Measurements from ENCODE around the gene ERG. TPM values are rescaled to one million over a fixed set of nuclear protein-coding genes. Genes with fewer than 3 reads are reported as not detected.

Gene ERG
- polyA plus RNA-seq, 2 of the 4 experiments (the other 2 are of a cell fraction): not detected

GRCh38 chr21:38499296-38499695, 1.0 kb upstream of the ERG start:
- ChIA-PET CTCF (interaction anchor here (0.5 kb wide), 1 partner anchor 44 kb away, joined by 3 read pairs; no protein-coding TSS in a partner anchor), POLR2A (no interaction called here)
- 61% methylated on average over 6 of the region's 6 CpGs for WGBS (ENCODE audit: missing lambda C conversion rate)
- no peak overlapping the region for H3K4me2 ChIP-seq
- FAIRE-seq: no peak
- H3K9me3 ChIP-seq: no peaks in the 10 kb centered on the region
- no peaks in the 10 kb centered on the region for H3K4me1 ChIP-seq
- no peak for ATAC-seq
- H3K4me3 ChIP-seq: no peak overlapping the region
- DNase-seq (ENCODE audit: low read depth in 1 of 2, low spot score in 1 of 2): no peak
- no peak for TF ChIP-seq ESRRA (IDR thresholded peaks at IDR 0.05; ENCODE audit: borderline replicate concordance, low read length)
- no peak for TF ChIP-seq HEYL (CRISPR knock-in tag; IDR thresholded peaks at IDR 0.05)
- TF ChIP-seq ZC3H11A (IDR thresholded peaks at IDR 0.05): no peak
- TF ChIP-seq CTCF (IDR thresholded peaks at IDR 0.05): no peak
- TF ChIP-seq ELK1 (IDR thresholded peaks at IDR 0.05; ENCODE audit: low read depth, low read length): no peak
- no peak for TF ChIP-seq CBX2 (IDR thresholded peaks at IDR 0.05; ENCODE audit: borderline replicate concordance, low read depth)
- no peak for TF ChIP-seq MAFK (IDR thresholded peaks at IDR 0.05; ENCODE audit: partially characterized antibody)
- no peak for TF ChIP-seq USF2 (IDR thresholded peaks at IDR 0.05)
- no peak for TF ChIP-seq JUNB (IDR thresholded peaks at IDR 0.05)
- TF ChIP-seq, protein P1, sequence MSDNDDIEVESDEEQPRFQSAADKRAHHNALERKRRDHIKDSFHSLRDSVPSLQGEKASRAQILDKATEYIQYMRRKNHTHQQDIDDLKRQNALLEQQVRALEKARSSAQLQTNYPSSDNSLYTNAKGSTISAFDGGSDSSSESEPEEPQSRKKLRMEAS (IDR thresholded peaks at IDR 0.05): no peak
- no peak for TF ChIP-seq KDM5A (IDR thresholded peaks at IDR 0.05)
- TF ChIP-seq, protein P2, sequence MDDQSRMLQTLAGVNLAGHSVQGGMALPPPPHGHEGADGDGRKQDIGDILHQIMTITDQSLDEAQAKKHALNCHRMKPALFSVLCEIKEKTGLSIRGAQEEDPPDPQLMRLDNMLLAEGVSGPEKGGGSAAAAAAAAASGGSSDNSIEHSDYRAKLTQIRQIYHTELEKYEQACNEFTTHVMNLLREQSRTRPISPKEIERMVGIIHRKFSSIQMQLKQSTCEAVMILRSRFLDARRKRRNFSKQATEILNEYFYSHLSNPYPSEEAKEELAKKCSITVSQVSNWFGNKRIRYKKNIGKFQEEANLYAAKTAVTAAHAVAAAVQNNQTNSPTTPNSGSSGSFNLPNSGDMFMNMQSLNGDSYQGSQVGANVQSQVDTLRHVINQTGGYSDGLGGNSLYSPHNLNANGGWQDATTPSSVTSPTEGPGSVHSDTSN (IDR thresholded peaks at IDR 0.05): no peak
- no peak for TF ChIP-seq EHF (CRISPR knock-in tag; IDR thresholded peaks at IDR 0.05)
- TF ChIP-seq POLR2AphosphoS2 (conservative IDR thresholded peaks at IDR 0.05; ENCODE audit: low read length): no peak
- no peak for TF ChIP-seq ZNF302 (CRISPR knock-in tag; IDR thresholded peaks at IDR 0.05)
- TF ChIP-seq FOSL2 (IDR thresholded peaks at IDR 0.05): no peak
- no peak for TF ChIP-seq FOSL2 (CRISPR knock-in tag; IDR thresholded peaks at IDR 0.05)
- TF ChIP-seq NFE2L2 (conservative IDR thresholded peaks at IDR 0.05; ENCODE audit: low read length): no peak
- TF ChIP-seq, protein P3, sequence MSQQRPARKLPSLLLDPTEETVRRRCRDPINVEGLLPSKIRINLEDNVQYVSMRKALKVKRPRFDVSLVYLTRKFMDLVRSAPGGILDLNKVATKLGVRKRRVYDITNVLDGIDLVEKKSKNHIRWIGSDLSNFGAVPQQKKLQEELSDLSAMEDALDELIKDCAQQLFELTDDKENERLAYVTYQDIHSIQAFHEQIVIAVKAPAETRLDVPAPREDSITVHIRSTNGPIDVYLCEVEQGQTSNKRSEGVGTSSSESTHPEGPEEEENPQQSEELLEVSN (IDR thresholded peaks at IDR 0.05; ENCODE audit: borderline replicate concordance, low read depth): no peak
- TF ChIP-seq POLR2A (IDR thresholded peaks at IDR 0.05; ENCODE audit: low read length): no peak
- TF ChIP-seq KDM1A (IDR thresholded peaks at IDR 0.05; ENCODE audit: low read depth): no peak
- no peak overlapping the region for H3K27ac ChIP-seq

DNA sequence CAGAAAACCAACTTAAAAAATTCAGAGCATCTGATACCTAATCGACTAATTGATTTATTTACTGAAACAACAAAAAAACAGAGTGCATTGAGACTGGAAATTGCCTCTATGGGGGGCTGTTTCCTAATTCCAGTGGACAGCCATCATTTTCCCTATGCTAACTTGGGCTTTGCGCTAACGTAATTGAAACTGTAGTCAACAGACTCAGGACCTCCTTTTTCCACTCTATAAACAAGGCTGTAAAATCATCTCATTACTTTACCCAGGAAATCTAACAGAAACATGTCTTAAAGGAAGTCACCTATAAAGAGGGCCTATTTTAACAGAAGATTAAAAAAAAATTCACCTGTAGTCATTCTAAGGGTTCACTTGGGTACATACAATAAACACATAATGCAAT, 2.1 kb downstream of the ERG start:
- DNase-seq (ENCODE audit: low read depth in 1 of 2, low spot score in 1 of 2) (no peak), ATAC-seq (no peak), FAIRE-seq (no peak)
- Histone ChIP-seq H3K4me3 (no peak overlapping the region), H3K27ac (no peak overlapping the region), H3K4me2 (no peak overlapping the region), H3K9me3 (no peaks in the 10 kb centered on the region), H3K4me1 (no peaks in the 10 kb centered on the region)
- ChIA-PET POLR2A (no interaction called here), CTCF (no interaction called here)
- 60% methylated on average over 3 of the region's 3 CpGs for WGBS (ENCODE audit: missing lambda C conversion rate)
- no peak for TF ChIP-seq KDM5A (IDR thresholded peaks at IDR 0.05)
- TF ChIP-seq HDAC2 (IDR thresholded peaks at IDR 0.05): no peak
- TF ChIP-seq HMGXB4 (CRISPR knock-in tag; IDR thresholded peaks at IDR 0.05; ENCODE audit: borderline replicate concordance): no peak
- TF ChIP-seq HES2 (IDR thresholded peaks at IDR 0.05): no peak
- TF ChIP-seq USF2 (IDR thresholded peaks at IDR 0.05): no peak
- TF ChIP-seq, protein P1 (IDR thresholded peaks at IDR 0.05): no peak
- TF ChIP-seq ZNF302 (CRISPR knock-in tag; IDR thresholded peaks at IDR 0.05): no peak
- TF ChIP-seq CBX8 (IDR thresholded peaks at IDR 0.05): no peak
- no peak for TF ChIP-seq REST (IDR thresholded peaks at IDR 0.05)

All from A549 (cell line).